ENCODE data around the gene PCDHA11.
"Not testable (repeated sequence)": the region's sequence is repeated elsewhere in the genome, so short reads cannot be mapped to it uniquely, and the experiment has no call there.

The PCDHA11 gene, protein sequence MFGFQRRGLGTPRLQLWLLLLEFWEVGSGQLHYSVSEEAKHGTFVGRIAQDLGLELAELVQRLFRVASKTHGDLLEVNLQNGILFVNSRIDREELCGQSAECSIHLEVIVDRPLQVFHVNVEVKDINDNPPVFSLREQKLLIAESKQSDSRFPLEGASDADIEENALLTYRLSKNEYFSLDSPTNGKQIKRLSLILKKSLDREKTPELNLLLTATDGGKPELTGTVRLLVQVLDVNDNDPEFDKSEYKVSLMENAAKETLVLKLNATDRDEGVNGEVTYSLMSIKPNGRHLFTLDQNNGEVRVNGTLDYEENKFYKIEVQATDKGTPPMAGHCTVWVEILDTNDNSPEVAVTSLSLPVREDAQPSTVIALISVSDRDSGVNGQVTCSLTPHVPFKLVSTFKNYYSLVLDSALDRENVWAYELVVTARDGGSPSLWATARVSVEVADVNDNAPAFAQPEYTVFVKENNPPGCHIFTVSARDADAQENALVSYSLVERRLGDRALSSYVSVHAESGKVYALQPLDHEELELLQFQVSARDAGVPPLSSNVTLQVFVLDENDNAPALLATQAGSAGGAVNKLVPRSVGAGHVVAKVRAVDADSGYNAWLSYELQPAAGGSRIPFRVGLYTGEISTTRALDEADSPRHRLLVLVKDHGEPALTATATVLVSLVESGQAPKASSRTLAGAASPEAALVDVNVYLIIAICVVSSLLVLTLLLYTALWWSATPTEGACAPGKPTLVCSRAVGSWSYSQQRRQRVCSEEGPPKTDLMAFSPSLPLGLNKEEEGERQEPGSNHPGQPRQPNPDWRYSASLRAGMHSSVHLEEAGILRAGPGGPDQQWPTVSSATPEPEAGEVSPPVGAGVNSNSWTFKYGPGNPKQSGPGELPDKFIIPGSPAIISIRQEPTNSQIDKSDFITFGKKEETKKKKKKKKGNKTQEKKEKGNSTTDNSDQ

DNA sequence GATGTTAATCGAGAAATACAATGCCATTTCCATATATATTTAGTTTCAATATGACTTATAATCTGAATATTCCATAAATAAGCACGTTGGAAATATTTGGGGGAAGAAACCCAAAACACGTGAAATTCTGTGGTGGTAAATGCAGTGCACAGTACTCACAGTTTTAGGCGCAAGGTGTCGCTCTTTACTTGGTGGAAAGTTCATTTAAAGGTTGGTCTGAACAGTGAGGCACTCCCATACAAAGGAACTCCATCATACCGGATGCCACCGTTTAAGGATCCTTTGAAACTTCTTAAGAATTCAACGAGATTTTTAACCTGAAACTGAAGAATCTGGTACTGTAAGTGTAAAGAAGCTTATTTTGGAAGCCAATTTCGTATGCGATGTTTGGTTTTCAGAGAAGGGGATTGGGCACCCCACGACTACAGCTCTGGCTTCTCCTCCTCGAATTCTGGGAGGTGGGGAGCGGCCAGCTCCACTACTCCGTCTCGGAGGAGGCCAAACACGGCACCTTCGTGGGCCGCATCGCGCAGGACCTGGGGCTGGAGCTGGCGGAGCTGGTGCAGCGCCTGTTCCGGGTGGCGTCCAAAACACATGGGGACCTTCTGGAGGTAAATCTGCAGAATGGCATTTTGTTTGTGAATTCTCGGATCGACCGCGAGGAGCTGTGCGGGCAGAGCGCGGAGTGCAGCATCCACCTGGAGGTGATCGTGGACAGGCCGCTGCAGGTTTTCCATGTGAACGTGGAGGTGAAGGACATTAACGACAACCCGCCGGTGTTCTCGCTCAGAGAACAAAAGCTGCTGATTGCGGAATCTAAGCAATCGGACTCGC is at the start of gene PCDHA11:
Gene PCDHA11 (plus strand): TSS at position 237 of the 834 bp plus-strand sequence. CDS start 147 bp downstream, at position 384.
- no peak for DNase-seq

DNA sequence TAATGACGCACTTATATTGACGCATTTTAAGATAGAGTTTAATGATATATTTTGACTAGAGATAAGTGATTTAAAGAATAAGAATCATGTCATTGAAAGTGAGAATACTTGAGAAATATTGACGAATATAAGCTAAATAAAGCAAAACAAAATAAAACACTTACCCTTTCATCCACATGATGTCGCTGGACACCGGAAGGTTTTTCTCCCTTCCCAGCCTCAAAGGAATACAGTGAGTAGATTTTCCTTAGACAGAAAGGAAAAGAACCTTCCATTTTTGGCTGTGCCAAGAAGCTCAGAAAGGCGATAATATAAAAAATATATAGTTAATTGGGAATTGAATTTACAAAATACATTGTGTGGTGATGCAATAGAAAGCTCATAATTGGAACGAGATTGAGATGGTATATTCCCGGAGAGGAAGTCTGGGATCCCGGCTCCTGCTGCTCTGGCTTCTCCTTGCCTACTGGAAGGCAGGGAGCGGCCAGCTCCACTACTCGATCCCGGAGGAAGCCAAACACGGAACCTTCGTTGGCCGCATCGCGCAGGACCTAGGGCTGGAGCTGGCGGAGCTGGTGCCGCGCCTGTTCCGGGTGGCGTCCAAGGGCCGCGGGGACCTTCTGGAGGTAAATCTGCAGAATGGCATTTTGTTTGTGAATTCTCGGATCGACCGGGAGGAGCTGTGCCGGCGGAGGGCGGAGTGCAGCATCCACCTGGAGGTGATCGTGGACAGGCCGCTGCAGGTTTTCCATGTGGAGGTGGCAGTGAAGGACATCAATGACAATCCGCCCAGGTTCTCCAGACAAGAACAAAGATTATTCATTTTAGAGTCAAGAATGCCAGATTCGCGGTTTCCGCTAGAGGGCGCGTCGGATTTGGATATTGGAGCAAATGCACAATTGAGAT is 47.1 kb upstream of the PCDHA11 start, which contains the start of gene PCDHA5:
Gene PCDHA5 (plus strand): TSS at position 239 of the 906 bp plus-strand sequence.
- no peak for DNase-seq

DNA sequence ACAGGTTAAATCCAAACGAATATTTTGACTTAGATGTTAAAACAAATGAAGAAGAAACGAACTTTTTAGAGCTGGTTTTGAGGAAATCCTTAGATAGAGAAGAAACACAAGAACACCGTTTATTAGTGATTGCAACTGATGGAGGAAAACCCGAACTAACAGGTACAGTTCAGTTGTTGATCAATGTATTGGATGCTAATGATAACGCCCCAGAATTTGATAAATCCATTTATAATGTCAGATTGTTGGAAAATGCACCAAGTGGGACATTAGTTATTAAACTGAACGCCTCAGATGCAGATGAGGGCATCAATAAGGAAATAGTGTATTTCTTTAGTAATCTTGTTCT is 46.5 kb upstream of the PCDHA11 start:
- DNase-seq: no peak

DNA sequence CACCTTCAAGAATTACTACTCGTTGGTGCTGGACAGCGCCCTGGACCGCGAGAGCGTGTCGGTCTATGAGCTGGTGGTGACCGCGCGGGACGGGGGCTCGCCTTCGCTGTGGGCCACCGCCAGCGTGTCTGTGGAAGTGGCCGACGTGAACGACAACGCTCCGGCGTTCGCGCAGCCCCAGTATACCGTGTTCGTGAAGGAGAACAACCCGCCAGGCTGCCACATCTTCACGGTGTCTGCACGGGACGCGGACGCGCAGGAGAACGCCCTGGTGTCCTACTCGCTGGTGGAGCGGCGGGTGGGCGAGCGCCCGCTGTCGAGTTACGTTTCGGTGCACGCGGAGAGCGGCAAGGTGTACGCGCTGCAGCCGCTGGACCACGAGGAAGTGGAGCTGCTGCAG is 45.8 kb upstream of the PCDHA11 start:
- DNase-seq: not testable (repeated sequence)

DNA sequence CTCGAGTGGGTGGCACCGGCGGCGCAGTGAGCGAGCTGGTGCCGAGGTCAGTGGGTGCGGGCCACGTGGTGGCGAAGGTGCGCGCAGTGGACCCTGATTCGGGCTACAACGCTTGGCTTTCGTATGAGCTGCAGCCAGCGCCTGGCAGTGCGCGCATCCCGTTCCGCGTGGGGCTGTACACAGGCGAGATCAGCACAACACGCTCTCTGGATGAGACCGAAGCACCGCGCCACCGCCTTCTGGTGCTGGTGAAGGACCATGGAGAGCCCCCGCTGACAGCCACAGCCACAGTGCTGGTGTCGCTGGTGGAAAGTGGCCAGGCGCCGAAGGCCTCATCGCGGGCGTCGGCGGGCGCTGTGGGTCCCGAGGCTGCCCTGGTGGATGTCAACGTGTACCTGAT is 45.3 kb upstream of the PCDHA11 start:
- DNase-seq: no peak

DNA sequence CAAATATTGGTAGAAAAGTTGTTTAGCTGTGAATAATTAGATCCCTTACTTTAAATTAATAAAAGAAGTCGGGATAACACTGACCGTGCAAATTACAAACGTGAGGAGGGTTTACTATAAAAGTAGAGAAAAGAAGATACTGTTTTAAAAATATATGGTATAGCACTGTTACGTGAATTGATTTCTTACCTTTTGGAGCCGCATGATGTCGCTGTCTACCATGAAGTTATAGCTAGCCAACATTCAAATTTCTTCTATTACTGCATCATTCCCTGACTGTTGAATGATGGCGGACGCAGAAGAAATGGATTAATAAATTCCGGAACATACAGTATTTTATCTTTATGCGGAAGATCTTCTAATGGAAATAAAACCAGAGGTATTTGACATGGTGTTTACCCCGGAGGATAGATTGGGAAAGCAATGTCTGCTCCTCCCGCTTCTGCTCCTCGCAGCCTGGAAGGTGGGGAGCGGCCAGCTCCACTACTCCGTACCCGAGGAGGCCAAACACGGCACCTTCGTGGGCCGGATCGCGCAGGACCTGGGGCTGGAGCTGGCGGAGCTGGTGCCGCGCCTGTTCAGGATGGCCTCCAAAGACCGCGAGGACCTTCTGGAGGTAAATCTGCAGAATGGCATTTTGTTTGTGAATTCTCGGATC is 40.9 kb upstream of the PCDHA11 start, which contains the start of gene PCDHA6:
Gene PCDHA6 (plus strand): TSS at position 257 of the 658 bp plus-strand sequence. CDS start 132 bp downstream, at position 389.
- no peak for DNase-seq

DNA sequence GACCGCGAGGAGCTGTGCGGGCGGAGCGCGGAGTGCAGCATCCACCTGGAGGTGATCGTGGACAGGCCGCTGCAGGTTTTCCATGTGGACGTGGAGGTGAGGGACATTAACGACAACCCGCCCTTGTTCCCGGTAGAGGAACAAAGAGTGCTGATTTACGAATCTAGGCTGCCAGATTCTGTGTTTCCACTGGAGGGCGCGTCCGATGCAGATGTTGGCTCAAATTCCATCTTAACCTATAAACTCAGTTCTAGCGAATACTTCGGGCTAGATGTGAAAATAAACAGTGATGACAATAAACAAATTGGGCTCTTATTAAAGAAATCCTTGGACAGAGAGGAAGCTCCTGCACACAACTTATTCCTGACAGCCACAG is 40.4 kb upstream of the PCDHA11 start:
- DNase-seq: no peak

DNA sequence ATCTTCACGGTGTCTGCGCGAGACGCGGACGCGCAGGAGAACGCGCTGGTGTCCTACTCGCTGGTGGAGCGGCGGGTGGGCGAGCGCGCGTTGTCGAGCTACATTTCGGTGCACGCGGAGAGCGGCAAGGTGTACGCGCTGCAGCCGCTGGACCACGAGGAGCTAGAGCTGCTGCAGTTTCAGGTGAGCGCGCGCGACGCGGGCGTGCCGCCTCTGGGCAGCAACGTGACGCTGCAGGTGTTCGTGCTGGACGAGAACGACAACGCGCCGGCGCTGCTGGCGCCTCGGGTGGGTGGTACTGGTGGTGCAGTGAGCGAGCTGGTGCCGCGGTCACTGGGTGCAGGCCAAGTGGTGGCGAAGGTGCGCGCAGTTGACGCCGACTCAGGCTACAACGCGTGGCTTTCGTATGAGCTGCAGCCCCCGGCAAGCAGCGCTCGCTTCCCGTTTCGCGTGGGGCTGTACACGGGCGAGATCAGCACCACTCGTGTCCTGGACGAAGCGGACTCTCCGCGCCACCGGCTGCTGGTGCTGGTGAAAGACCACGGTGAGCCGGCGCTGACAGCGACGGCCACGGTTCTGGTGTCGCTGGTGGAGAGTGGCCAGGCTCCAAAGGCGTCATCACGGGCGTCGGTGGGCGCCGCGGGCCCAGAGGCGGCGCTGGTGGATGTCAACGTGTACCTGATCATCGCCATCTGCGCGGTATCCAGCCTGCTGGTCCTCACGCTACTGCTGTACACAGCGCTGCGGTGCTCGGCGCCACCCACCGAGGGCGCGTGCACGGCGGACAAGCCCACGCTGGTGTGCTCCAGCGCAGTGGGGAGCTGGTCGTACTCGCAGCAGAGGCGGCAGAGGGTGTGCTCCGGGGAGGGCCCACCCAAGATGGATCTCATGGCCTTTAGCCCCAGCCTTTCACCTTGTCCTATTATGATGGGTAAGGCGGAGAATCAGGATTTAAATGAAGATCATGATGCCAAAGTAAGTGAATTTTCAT is 39.0 kb upstream of the PCDHA11 start:
- DNase-seq: not testable (repeated sequence)

DNA sequence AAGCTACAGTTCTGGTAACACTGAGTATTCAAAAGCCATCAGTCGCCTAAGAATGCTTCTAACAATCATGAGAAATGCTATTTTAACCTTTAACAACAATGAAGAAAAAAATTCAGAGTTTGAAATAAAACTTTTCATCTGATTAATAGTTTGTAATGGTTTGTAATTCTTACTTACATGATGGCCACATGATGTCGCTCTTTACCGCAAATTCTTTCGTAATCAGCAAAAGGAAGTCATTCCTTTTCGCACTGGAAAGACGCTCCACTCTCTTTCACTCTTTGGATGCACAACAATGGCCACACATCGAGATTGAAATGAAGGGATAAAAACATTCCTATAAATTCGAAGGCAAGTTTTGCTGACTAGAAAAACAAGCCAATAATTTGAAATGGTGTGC is 34.8 kb upstream of the PCDHA11 start, which contains the start of gene PCDHA7:
Gene PCDHA7 (plus strand): TSS at position 277 of the 400 bp plus-strand sequence. CDS start 115 bp downstream, at position 392.
- no peak for DNase-seq

DNA sequence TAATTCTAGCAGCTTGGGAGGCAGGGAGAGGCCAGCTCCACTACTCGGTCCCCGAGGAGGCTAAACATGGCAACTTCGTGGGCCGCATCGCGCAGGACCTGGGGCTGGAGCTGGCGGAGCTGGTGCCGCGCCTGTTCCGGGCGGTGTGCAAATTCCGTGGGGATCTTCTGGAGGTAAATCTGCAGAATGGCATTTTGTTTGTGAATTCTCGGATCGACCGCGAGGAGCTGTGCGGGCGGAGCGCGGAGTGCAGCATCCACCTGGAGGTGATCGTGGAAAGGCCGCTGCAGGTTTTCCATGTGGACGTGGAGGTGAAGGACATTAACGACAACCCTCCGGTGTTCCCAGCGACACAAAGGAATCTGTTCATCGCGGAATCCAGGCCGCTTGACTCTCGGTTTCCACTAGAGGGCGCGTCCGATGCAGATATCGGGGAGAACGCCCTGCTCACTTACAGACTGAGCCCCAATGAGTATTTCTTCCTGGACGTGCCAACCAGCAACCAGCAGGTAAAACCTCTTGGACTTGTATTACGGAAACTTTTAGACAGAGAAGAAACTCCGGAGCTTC is 34.2 kb upstream of the PCDHA11 start:
- not testable (repeated sequence) for DNase-seq

DNA sequence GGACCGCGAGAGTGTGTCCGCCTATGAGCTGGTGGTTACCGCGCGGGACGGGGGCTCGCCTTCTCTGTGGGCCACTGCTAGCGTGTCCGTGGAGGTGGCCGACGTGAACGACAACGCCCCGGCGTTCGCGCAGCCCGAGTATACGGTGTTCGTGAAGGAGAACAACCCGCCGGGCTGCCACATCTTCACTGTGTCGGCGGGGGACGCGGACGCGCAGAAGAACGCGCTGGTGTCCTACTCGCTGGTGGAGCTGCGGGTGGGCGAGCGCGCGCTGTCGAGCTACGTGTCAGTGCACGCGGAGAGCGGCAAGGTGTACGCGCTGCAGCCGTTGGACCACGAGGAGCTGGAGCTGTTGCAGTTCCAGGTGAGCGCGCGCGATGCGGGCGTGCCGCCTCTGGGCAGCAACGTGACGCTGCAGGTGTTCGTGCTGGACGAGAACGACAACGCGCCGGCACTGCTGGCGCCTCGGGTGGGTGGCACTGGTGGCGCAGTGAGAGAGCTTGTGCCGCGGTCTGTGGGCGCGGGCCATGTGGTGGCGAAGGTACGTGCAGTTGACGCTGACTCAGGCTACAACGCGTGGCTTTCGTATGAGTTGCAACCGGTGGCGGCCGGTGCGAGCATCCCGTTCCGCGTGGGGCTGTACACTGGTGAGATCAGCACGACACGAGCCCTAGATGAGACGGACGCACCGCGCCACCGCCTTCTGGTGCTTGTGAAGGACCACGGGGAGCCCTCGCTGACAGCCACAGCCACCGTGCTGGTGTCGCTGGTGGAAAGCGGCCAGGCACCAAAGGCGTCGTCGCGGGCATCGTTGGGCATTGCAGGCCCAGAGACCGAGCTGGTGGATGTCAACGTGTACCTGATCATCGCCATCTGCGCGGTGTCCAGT is 32.9 kb upstream of the PCDHA11 start:
- no peak for DNase-seq

DNA sequence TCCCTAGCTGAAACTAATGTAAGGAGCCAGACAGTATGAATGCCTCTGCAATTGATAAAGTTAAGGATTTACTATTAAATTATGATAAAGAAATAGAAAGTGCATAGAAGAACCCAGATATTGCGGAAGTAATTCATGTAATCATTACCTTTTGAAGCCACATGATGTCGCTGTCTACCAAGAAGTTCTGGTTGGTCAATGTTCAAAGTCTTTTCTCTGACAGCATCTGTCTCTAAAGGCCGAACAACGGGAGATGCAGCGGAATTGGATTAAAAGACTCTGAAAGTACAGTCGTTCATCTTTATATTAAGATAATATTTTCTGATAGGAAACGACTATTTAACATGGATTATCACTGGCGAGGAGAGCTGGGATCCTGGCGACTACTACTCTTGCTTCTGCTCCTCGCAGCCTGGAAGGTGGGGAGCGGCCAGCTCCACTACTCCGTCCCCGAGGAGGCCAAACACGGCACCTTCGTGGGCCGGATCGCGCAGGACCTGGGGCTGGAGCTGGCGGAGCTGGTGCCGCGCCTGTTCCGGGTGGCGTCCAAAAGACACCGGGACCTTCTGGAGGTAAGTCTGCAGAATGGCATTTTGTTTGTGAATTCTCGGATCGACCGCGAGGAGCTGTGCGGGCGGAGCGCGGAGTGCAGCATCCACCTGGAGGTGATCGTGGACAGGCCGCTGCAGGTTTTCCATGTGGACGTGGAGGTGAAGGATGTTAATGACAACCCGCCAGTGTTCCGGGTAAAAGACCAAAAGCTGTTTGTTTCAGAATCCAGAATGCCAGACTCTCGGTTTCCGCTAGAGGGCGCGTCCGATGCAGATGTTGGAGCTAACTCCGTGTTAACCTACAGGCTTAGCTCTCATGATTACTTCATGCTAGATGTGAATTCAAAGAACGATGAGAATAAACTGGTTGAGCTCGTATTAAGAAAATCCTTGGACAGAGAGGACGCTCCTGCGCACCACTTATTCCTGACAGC is 27.5 kb upstream of the PCDHA11 start, which contains the start of gene PCDHA8:
Gene PCDHA8 (plus strand): TSS at position 210 of the 985 bp plus-strand sequence. CDS start 135 bp downstream, at position 345.
- DNase-seq: no peak

DNA sequence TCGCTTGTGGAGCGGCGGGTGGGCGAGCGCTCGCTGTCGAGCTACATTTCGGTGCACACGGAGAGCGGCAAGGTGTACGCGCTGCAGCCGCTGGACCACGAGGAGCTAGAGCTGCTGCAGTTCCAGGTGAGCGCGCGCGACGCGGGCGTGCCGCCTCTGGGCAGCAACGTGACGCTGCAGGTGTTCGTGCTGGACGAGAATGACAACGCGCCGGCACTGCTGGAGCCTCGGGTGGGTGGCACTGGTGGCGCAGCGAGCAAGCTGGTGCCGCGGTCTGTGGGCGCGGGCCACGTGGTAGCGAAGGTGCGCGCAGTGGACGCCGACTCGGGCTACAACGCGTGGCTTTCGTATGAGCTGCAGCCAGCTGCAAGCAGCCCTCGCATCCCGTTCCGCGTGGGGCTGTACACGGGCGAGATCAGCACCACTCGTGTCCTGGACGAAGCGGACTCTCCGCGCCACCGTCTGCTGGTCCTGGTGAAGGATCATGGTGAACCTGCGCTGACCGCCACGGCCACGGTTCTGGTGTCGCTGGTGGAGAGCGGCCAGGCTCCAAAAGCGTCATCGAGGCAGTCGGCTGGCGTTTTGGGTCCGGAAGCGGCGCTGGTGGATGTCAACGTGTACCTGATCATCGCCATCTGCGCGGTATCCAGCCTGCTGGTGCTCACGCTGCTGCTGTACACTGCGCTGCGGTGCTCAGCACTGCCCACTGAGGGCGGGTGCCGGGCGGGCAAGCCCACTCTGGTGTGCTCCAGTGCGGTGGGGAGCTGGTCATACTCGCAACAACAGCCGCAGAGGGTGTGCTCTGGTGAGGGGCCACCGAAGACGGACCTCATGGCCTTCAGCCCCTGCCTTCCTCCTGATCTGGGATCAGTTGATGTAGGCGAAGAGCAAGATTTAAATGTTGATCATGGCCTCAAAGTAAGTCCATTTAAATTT is 25.7 kb upstream of the PCDHA11 start:
- no peak for DNase-seq

DNA sequence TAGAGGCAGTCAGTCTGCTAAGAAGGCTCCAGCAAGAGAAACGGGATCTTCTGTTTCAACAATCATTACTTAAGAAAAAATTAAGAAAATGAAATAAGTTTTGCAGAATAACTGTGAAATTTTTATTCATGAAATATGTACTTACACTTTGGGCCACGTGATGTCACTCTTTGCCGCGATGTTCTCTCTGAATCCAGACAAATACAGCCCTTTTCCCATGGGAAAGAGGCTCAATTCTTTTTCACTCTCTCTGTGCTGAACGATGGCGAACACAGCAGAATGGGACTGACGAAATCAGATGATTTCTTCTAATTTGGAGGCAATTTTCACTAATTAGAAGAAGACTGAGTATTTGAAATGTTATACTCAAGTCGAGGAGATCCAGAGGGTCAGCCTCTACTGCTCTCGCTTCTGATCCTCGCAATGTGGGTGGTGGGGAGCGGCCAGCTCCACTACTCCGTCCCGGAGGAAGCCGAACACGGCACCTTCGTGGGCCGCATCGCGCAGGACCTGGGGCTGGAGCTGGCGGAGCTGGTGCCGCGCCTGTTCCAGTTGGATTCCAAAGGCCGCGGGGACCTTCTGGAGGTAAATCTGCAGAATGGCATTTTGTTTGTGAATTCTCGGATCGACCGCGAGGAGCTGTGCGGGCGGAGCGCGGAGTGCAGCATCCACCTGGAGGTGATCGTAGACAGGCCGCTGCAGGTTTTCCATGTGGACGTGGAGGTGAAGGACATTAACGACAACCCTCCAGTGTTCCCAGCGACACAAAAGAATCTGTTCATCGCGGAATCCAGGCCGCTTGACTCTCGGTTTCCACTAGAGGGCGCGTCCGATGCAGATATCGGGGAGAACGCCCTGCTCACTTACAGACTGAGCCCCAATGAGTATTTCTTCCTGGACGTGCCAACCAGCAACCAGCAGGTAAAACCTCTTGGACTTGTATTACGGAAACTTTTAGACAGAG is 20.3 kb upstream of the PCDHA11 start, which contains the start of gene PCDHA9:
Gene PCDHA9 (plus strand): TSS at position 244 of the 964 bp plus-strand sequence. CDS start 114 bp downstream, at position 358.
- DNase-seq: not testable (repeated sequence)
